Stimulated activated CD8-positive, alpha-beta memory T cell treated with anti-CD3 and anti-CD28 coated beads, Interleukin-15, amount 100 ng/mL, for 1 hour (primary cell): ENCODE measurements around the gene LTO1.

Experiments used
- DNase-seq: peaks from one replicate; pipeline ENCODE4 v3.0.0-alpha.2; 2020; ENCODE audit warnings: low read depth

LTO1 gene

DNA sequence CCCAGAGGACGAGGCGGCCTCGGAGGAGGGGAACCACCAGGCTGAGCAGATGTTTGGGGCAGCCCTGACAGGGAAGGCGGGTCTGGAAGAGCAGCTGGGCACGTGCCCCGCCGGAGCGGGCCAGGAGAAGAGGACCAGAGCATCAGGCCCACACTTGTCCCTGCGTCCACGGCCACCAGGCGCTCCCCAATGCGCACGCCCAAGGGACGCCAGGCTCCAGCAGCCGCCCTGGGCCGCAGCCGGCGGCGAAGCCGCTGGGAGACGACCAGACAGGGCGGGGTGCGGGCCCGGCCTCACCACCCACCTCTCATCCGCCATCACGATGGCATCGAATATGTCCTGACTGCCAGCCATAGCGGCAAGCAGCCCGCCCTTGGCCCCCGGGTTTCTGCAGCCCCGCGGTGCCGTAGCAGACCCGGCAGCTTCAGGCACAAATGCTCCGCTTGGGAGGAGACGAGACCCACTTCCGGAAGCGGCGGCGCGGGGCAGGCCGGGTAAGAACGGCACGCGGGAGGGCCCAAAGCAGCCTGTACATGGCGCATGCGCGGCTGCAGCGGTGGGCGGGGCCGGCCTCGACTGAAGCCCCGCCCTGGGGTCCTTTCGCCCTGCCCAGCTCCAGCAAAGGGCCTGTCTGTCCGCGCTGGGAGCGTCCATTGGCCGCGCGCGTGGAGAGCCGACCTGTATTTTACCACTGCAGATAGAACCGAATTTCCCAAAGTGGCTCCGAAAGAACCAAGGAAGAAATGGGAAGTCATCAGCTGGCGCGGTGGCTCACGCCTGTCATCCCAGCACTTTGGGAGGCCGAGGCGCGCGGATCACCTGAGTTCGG is at the start of gene LTO1:
Gene LTO1, minus strand, starts transcription at position 468 of the 829 bp plus-strand sequence. Its CDS starts 114 bp downstream, at position 354.
- peak; percentile 86 for DNase-seq

- DNase-seq: no peak
These were observed 46.6 kb upstream of the LTO1 start for GRCh38 chr11:69721745-69722144.

- no peak for DNase-seq
These were observed 46.0 kb upstream of the LTO1 start for GRCh38 chr11:69721106-69721505.

DNA sequence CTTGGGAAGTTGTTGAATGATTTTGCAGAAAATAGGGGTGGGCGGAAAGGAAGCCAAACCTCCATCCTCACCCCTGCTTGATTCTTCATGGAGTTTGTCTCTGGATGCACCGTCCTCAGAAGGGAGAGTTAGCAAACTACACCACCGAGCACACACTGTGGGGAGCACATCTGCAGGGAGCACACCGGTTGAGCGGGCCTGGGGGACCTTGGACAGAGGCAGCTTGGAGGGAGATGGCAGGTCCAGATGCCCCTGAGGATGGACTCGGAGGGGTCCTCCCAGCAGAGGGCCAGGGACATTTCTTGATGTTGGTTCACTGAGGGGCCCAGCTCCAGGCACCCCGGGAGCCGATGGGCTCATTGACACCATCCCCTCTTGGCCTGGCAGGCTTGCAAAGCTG is 43.8 kb upstream of the LTO1 start:
- no peak for DNase-seq

DNA sequence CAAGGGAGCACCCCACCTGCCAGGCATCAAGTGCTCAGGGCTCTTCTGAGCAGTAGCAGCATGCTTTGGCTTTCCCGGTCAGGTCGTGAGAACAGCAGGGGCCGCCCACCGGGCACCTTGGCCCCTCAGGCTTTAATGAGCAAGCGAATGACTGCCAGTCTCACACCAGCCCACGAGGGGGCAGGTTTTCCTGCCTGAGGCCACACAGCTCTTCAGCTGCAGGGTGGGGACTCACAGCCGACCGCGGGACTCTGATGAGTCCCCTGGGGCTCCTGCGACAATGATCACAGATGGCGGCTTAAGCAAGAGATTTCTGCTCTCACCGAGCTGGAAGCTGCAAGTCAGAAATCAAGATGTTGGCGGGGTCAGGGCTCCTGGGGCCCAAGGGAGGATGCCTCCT is 43.0 kb upstream of the LTO1 start:
- DNase-seq: no peak

GRCh38 chr11:69716891-69717747 is 42.0 kb upstream of the LTO1 start:
- no peak for DNase-seq

DNA sequence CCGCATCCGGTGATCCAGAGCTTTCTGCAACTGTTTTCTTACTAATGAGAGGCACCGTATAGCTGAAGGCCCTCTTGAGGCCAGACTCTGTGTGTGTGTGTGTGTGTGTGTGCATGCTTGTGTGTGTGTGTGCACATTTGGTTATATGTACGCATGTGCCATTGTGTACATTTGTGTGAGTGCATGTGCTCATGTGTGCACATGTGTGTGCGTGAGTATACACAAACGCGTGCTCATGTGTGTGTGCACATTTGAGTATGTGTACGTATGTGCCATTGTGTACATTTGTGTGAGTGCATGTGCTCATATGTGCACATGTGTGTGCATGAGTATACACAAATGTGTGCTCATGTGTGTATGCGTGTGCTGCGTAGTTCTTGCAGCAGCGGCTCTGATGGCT is 40.9 kb upstream of the LTO1 start:
- no peak for DNase-seq

- DNase-seq: no peak
These were observed 40.3 kb upstream of the LTO1 start for GRCh38 chr11:69715446-69715845.

DNA sequence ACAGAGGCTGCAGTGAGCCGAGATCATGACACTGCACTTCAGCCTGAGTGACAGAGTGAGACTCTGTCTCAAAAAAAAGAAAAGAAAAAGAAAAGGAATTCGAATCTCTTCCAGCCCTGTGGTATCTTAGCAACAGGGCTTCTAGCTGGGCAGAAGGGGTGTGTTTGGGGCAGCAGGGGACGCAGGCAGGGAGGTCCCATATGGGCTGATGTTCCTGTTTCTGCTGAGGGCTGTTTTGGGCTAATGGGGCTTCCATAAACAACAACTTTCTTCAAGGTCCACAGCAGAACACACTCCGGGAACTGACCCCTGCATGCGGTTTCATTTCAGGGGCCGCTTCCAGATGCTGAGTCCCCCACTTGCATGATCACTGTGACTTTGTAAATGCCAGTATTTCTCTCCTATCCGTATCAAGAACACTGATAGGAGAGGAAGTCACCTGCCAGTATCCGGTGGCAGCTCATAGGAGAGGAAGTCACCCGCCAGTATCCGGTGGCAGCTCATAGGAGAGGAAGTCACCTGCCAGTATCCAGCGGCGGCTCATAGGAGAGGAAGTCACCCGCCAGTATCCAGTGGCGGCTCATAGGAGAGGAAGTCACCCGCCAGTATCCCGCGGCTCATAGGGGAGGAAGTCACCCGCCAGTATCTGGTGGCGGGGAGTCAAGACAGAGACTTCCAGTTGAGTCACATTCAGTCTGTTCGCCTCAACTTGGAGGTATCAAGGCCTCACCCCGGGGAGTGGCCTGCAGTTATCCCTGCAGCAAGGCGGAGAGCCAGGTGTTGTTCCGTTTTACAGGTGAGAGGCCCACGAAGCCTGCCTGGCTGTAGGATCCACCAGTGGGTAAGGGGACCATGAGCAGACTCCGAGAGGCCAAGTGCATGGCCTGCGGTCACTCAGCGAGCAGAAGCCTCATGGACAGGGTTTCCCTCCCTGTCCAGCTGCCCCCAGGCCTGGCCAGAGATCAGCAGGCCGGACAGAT is 37.0 kb upstream of the LTO1 start:
- no peak for DNase-seq

DNA sequence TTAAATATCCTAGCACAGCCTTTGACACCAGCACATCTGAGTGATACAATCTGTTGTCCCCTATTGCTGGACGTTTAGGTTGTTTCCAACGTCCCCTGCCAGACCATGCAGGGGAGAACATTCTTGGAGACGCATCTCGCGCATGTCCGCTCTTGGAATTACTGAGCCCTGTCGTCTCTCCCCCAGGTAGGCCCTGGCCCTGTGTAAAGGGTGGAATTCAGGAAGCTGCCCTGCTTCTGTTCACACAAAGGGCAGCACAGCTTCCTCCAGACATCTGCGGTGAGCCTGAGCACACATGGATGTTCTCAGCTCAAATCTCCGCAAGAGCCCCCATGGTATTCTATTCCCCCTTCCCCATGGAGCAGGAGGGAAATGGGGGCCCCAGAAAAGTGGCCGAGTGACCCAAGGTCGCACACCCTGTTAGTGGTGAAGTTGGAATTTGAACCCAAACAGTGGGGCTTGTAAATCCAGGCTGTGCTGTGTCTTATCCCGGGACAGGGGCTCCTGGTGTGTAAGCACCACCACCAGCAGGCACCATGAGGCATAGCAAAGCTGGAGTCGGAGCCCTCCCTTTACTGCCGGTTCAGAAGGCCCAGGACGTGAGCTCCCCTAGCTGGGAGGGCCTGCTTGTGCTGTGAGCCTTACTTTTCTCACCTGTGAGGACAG is 33.7 kb upstream of the LTO1 start:
- no peak for DNase-seq

DNA sequence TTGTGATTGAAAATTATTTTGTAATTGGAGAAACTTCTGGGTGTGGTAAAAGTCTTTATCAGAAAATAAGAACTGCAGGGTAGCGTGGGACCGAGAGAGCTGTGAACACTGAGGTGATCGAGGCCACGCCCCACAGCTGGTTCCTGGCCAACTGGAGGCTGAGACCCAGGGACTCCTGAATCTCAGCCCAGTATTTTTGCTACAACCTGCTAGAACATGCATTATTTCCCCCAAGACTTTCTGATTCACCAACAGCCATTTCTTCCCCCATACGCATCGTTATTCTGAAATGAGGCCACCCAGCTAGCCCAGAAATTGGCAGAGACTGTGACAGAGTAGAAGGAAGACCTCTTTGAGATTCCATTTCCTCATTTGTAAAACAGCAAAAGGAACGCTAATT is 32.0 kb upstream of the LTO1 start:
- DNase-seq: no peak

GRCh38 chr11:69705901-69706787 is 31.0 kb upstream of the LTO1 start:
- DNase-seq: no peak

DNA sequence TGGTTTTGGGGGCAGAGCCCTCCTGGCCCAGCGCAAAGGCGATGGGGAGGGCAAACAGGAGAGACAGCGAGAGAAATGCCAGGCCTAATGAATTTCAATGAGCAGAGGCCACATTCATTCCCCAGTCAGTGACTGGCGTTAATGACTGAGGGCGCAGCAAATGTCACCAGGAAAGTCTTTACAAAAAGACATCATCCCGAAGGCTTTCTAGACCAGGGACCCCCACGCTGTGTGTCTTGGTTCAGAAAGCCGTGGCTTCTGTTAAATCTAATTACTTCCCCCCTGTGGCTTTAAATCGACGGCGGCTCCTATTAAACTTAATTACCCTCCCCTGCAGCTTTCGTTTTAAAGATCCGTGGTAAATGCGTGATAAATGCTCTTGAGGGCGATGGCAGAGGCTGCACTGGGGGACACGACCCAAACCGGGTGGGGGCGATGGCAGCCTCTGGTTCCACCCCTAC is 30.2 kb upstream of the LTO1 start:
- no peak for DNase-seq

DNA sequence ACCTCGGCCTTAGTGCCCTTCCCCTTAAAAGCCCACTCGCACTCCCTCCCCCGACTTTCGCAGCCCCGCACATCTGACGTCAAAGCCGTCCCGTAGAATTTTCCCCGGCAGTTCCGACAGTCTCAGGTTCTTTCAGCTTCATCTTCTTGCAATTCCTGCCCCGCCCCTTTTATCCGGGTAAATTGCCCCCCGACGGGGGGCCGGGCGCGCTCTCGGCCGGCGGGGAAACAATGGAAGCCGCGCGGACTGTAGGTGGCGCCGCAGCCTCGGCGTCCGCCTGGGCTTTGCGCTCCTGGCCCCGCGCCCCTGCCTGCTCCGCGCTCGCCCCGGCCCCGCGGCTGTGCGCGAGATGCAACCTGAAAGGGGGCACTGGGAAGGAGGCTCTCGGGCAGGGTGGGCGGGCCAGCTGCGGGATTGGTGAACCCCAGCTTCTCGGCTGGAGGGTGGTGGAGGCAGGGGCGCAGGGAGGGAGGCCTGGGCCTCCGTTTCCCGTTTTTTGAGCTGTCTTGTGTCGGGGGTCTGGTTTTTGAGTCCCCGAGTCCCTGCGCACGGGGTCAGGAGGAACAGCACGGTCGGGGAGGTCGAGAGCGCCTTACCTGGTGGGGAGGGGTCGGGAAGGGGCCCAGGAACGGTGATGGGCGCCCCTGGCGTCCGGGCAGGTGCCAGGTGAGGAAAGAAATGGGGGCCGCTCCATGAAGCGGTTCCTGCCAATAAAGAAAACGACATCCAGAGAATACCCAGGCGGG is 29.5 kb upstream of the LTO1 start:
- no peak for DNase-seq

DNA sequence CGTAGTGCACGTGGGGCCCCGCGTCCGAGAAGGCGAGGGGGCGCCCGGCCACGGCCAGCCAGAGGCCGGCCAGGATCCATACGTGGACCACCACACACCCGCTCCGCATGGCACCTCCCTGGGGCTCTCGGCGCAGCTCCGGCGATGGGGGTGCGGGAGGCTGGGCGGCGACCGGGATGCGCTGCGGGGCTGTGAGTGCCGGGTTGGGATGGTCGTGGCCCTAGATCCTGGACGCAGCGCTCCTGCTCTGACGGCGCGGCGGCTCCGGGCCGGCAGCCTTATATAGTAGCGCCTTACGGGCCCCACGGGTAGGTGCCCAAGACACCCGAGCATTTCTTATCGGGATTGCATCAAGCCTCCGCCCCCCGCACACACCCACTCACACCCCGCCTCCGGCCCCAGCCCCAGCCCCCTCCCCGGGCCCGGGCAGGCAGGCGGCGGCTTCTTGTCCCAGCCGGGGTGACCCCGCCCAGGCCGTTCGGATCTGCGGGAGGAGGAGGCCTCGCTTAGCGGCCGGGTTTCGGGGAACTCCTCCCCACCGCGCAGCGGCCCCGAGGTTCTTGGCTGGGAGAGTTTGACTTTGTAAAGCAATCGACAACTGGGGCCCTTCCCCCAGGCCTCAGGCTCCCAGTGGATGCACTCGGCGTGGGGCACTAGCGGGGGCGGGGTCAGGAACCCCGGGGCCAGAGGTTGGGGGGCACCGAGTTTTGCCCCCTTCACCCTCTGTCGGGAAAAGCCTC is 28.8 kb upstream of the LTO1 start, which contains the start of gene FGF19:
Gene FGF19, minus strand, starts transcription at position 255 of the 740 bp plus-strand sequence. Its CDS starts 146 bp downstream, at position 109.
- DNase-seq: no peak

DNA sequence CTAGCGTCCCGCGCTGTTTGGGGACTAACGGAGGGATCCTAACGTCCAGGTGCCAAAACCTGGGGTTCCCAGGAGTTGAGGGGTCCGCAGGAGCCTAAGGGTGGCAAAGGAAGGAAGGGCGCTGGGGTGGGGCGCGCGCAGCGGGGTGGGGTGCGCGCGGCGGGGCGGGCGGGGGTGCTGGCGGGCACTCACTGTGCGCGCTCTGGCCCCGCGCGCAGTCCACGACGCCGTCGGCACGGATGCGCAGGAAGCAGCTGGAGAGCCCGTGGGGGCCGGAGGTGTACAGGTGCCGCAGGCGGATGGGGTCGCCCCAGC is 28.3 kb upstream of the LTO1 start:
- DNase-seq: no peak

DNA sequence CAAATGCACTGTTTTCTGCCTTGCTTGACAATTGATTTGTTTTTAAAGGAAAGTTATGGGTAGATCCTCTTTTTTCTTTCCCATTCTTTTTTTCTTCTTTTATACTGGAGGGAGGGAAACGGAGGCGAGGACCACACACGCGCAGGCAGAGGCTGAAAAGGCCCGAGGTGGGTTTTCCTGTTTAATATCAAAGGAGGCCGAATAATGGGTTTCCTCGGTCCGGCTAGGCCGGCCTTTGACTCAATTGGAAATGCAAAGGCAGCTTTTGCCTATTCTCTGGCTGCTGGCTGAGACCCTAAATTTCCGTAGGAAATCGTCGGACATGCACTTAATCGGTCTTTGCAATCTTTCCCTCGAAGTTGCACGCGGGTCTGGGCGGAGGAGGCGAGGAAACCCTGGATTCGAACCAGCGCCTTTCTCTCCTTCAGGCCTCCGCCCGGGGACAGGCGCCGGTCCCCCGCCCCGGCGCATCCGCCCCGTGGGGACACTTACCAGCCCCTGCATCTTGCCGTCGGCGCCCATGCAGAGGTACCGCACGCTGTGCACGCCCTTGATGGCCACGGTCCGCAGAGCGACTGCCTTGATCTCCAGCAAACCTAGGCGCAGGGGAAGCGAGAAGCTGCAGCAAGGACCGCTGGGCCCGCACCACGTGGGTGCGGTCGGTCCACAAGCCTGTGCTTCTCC is 27.8 kb upstream of the LTO1 start:
- DNase-seq: no peak

GRCh38 chr11:69702239-69702691 is 27.1 kb upstream of the LTO1 start:
- DNase-seq: no peak
